ENCODE measurements around the gene PDE2A.
"Not testable (repeated sequence)": the region's sequence is repeated elsewhere in the genome, so short reads cannot be mapped to it uniquely, and the experiment has no call there.

PDE2A gene

GRCh38 chr11:72579816-72580641, 94.2 kb downstream of the PDE2A start:
- no peak for DNase-seq (ENCODE audit: extremely low read depth in 1 of 2, low read depth in 1 of 2)

GRCh38 chr11:72578991-72579815, 95.0 kb downstream of the PDE2A start:
- no peak for DNase-seq (ENCODE audit: extremely low read depth in 1 of 2, low read depth in 1 of 2)

GRCh38 chr11:72578566-72578965, 95.7 kb downstream of the PDE2A start:
- DNase-seq (ENCODE audit: extremely low read depth in 1 of 2, low read depth in 1 of 2): no peak

- DNase-seq (ENCODE audit: extremely low read depth in 1 of 2, low read depth in 1 of 2): no peak
Measured at GRCh38 chr11:72578051-72578450, 96.2 kb downstream of the PDE2A start.

GRCh38 chr11:72577271-72577721, 96.9 kb downstream of the PDE2A start:
- no peak for DNase-seq (ENCODE audit: extremely low read depth in 1 of 2, low read depth in 1 of 2)

GRCh38 chr11:72576661-72577060, 97.6 kb downstream of the PDE2A start:
- DNase-seq (ENCODE audit: extremely low read depth in 1 of 2, low read depth in 1 of 2): no peak

GRCh38 chr11:72576243-72576595, 98.0 kb downstream of the PDE2A start:
- DNase-seq (ENCODE audit: extremely low read depth in 1 of 2, low read depth in 1 of 2): no peak

GRCh38 chr11:72575533-72576242, 98.5 kb downstream of the PDE2A start:
- no peak for DNase-seq (ENCODE audit: extremely low read depth in 1 of 2, low read depth in 1 of 2)

GRCh38 chr11:72574548-72575460, 99.4 kb downstream of the PDE2A start:
- no peak for DNase-seq (ENCODE audit: extremely low read depth in 1 of 2, low read depth in 1 of 2)

GRCh38 chr11:72573855-72574445, 100.3 kb downstream of the PDE2A start:
- no peak for DNase-seq (ENCODE audit: extremely low read depth in 1 of 2, low read depth in 1 of 2)

GRCh38 chr11:72573072-72573854, 101.0 kb downstream of the PDE2A start:
- no peak for DNase-seq (ENCODE audit: extremely low read depth in 1 of 2, low read depth in 1 of 2)

- DNase-seq (ENCODE audit: extremely low read depth in 1 of 2, low read depth in 1 of 2): not testable (repeated sequence)
Measured at GRCh38 chr11:72572540-72572939, 101.7 kb downstream of the PDE2A start.

GRCh38 chr11:72570893-72571661, 103.1 kb downstream of the PDE2A start:
- DNase-seq (ENCODE audit: extremely low read depth in 1 of 2, low read depth in 1 of 2): no peak

GRCh38 chr11:72569966-72570892, 104.0 kb downstream of the PDE2A start:
- no peak for DNase-seq (ENCODE audit: extremely low read depth in 1 of 2, low read depth in 1 of 2)

GRCh38 chr11:72568861-72569260, 105.4 kb downstream of the PDE2A start:
- no peak for DNase-seq (ENCODE audit: extremely low read depth in 1 of 2, low read depth in 1 of 2)

GRCh38 chr11:72562431-72562830, 111.8 kb downstream of the PDE2A start:
- no peak for DNase-seq (ENCODE audit: extremely low read depth in 1 of 2, low read depth in 1 of 2)

GRCh38 chr11:72561856-72562255, 112.4 kb downstream of the PDE2A start:
- DNase-seq (ENCODE audit: extremely low read depth in 1 of 2, low read depth in 1 of 2): no peak

Data from stimulated activated CD8-positive, alpha-beta memory T cell treated with anti-CD3 and anti-CD28 coated beads, Interleukin-7, amount 100 ng/mL, for 48 hours (primary cell).